GM18526 (cell line): ENCODE results near the gene MROH2B.

ENCODE experiments used
- POLR2A ChIP-seq: IDR thresholded peaks from 3 replicates; pipeline ENCODE4 v1.6.1; 2011; ENCODE audit not compliant: insufficient read length; ENCODE audit errors: extremely low read depth

The MROH2B gene

GRCh38 chr5:41065691-41066335, 5.3 kb downstream of the MROH2B start:
- TF ChIP-seq POLR2A: no peak

- no peak for TF ChIP-seq POLR2A
Observed at GRCh38 chr5:41057940-41058339, 13.2 kb downstream of the MROH2B start.

GRCh38 chr5:41057231-41057630, 13.9 kb downstream of the MROH2B start:
- TF ChIP-seq POLR2A: no peak

- TF ChIP-seq POLR2A: no peak
Observed at GRCh38 chr5:41048986-41049385, 22.2 kb downstream of the MROH2B start.

- no peak for TF ChIP-seq POLR2A
Observed at GRCh38 chr5:41043109-41043747, 27.9 kb downstream of the MROH2B start.

GRCh38 chr5:41032973-41033372, 38.2 kb downstream of the MROH2B start:
- TF ChIP-seq POLR2A: no peak

GRCh38 chr5:41012318-41012717, 58.8 kb downstream of the MROH2B start:
- no peak for TF ChIP-seq POLR2A

GRCh38 chr5:41010572-41010971, 60.6 kb downstream of the MROH2B start:
- no peak for TF ChIP-seq POLR2A

GRCh38 chr5:41009232-41009631, 61.9 kb downstream of the MROH2B start:
- TF ChIP-seq POLR2A: no peak

GRCh38 chr5:41004931-41005330, 66.2 kb downstream of the MROH2B start:
- no peak for TF ChIP-seq POLR2A

GRCh38 chr5:41003670-41004376, 67.3 kb downstream of the MROH2B start:
- TF ChIP-seq POLR2A: no peak

- TF ChIP-seq POLR2A: no peak
Observed at GRCh38 chr5:40999966-41000365, 71.2 kb downstream of the MROH2B start.

- no peak for TF ChIP-seq POLR2A
Observed at GRCh38 chr5:40999142-40999541, 72.0 kb downstream of the MROH2B start.

GRCh38 chr5:40995801-40996586, 75.1 kb downstream of the MROH2B start:
- TF ChIP-seq POLR2A: no peak

- TF ChIP-seq POLR2A: no peak
Observed at GRCh38 chr5:40991981-40992559, 79.1 kb downstream of the MROH2B start.

- no peak for TF ChIP-seq POLR2A
Observed at GRCh38 chr5:40991168-40991980, 79.8 kb downstream of the MROH2B start.
